Fibroblast of lung (primary cell): ENCODE data around the gene ADH6. TPM values are rescaled to one million over a fixed set of nuclear protein-coding genes. Genes with fewer than 3 reads are reported as not detected.

Source experiments
- DNase-seq, 2 donors: peaks; one replicate each; pipeline versions ENCODE4 v3.0.0 to v3.0.0-alpha.2; 2010; ENCODE audit warnings: low read depth in 2 of 2
- H2AFZ ChIP-seq: 2 replicates; pipeline ENCODE4 v1.5.1; 2012; ENCODE audit warnings: low read length, control low read depth, inconsistent platforms
- H3K27ac ChIP-seq: 2 replicates; pipeline ENCODE4 v1.5.1; 2011; ENCODE audit warnings: low read length, control low read depth; ENCODE audit not compliant: insufficient read depth
- H3K27me3 ChIP-seq: 2 replicates; pipeline ENCODE4 v1.5.1; 2011; ENCODE audit warnings: mild to moderate bottlenecking, low read length; ENCODE audit not compliant: control insufficient read depth, insufficient read depth
- H3K36me3 ChIP-seq: 2 replicates; pipeline ENCODE4 v1.5.1; 2011; ENCODE audit warnings: low read length; ENCODE audit not compliant: control insufficient read depth, insufficient read depth
- H3K4me1 ChIP-seq: 2 replicates; pipeline ENCODE4 v1.5.1; 2011; ENCODE audit warnings: low read length; ENCODE audit not compliant: control insufficient read depth, insufficient read depth; ENCODE audit errors: extremely low read depth
- H3K4me2 ChIP-seq: 2 replicates; pipeline ENCODE4 v1.5.1; 2011; ENCODE audit warnings: low read length, control low read depth; ENCODE audit not compliant: insufficient read depth; ENCODE audit errors: extremely low read depth
- H3K4me3 ChIP-seq, 4 experiments: fragments of 200-600 bp in 1 of 4; sonication (generic) in 1 of 4; replicated peaks in 1 of 4; 2 replicates each; pipeline ENCODE4 v1.5.1; 2011 to 2016; ENCODE audit warnings: low read length in 4 of 4, low read depth in 3 of 4, mild to moderate bottlenecking in 3 of 4, control low read depth in 2 of 4, inconsistent platforms in 1 of 4, mixed read lengths in 1 of 4; ENCODE audit not compliant: insufficient read depth in 1 of 4; ENCODE audit errors: control extremely low read depth in 1 of 4
- H3K79me2 ChIP-seq: 2 replicates; pipeline ENCODE4 v1.5.1; 2012; ENCODE audit warnings: mild to moderate bottlenecking, low read length, inconsistent platforms; ENCODE audit not compliant: control insufficient read depth, insufficient read depth
- H3K9ac ChIP-seq: 2 replicates; pipeline ENCODE4 v1.5.1; 2011; ENCODE audit warnings: mild to moderate bottlenecking, low read length, control low read depth; ENCODE audit not compliant: insufficient read depth
- H3K9me3 ChIP-seq: 2 replicates; pipeline ENCODE4 v1.5.1; 2012; ENCODE audit warnings: low read depth, low read length; ENCODE audit not compliant: control insufficient read depth, insufficient read depth
- H4K20me1 ChIP-seq: 2 replicates; pipeline ENCODE4 v1.5.1; 2011; ENCODE audit warnings: low read length; ENCODE audit not compliant: control insufficient read depth, insufficient read depth; ENCODE audit errors: extremely low read depth
- EZH2 ChIP-seq: IDR thresholded peaks from 2 replicates; pipeline ENCODE4 v1.5.1; 2012; ENCODE audit warnings: low read length, control low read depth, mild to moderate bottlenecking; ENCODE audit errors: missing control alignments
- polyA plus RNA-seq, 2 donors: library from polyadenylated mRNA; depleted of rRNA in 1 of 2; stranded (reverse) in 1 of 2; unstranded in 1 of 2; fragments of >200 nt; gene quantifications; 2 replicates each; pipeline ENCODE4 v1.2.1, GENCODE V29; 2011 to 2012; ENCODE audit warnings: missing spikeins in 1 of 2
- total RNA-seq: library from RNA; depleted of rRNA; stranded (reverse); fragments of >200 nt; gene quantifications from 2 replicates; pipeline ENCODE4 v1.2.1, GENCODE V29; 2014
- TF ChIP-seq, protein P1 (sequence below), 2 donors: IDR thresholded peaks in 1 of 2; conservative IDR thresholded peaks in 1 of 2; 1 replicate in 1 of 2; 2 replicates in 1 of 2; pipeline ENCODE4 v1.5.1; 2011 to 2012; ENCODE audit warnings: low read length in 2 of 2, control low read depth in 1 of 2, inconsistent platforms in 1 of 2, low read depth in 1 of 2, mild to moderate bottlenecking in 1 of 2

ADH6 gene
- total and polyA plus RNA-seq, 2 donors (not counting 1 experiment from before 2014, with no cell fraction given) = 0.17 to 0.68 TPM

DNA sequence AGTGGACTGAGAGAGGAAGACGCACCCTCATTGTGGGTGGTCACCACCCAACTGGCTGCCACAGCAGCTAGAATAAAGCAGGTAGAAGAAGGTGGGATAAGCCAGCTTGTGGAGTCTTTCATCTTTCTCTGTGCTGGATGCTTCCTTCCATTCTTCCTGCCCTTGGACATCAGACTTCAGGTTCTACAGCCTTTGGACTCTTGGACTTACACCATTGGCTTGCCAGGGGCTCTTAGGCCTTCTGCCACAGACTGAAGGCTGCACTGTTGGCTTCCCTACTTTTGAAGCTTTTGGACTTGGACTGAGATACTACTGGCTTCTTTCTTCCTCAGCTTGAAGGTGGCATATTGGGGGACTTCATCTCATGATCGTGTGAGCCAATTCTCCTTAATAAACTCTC, 33.5 kb downstream of the ADH6 start:
- H4K20me1 ChIP-seq = no peaks in the 10 kb centered on the region
- DNase-seq = no peak
- H3K36me3 ChIP-seq = no peaks in the 10 kb centered on the region
- H3K27me3 ChIP-seq = no peaks in the 10 kb centered on the region
- no peak overlapping the region for H3K27ac ChIP-seq
- H3K9ac ChIP-seq = no peak overlapping the region
- H2AFZ ChIP-seq = no peak overlapping the region
- no peak overlapping the region for H3K4me2 ChIP-seq
- no peak overlapping the region for H3K4me3 ChIP-seq
- H3K79me2 ChIP-seq = no peaks in the 10 kb centered on the region
- peaks cover under 1% of the 10 kb centered on the region for H3K4me1 ChIP-seq
- TF ChIP-seq, protein P1, sequence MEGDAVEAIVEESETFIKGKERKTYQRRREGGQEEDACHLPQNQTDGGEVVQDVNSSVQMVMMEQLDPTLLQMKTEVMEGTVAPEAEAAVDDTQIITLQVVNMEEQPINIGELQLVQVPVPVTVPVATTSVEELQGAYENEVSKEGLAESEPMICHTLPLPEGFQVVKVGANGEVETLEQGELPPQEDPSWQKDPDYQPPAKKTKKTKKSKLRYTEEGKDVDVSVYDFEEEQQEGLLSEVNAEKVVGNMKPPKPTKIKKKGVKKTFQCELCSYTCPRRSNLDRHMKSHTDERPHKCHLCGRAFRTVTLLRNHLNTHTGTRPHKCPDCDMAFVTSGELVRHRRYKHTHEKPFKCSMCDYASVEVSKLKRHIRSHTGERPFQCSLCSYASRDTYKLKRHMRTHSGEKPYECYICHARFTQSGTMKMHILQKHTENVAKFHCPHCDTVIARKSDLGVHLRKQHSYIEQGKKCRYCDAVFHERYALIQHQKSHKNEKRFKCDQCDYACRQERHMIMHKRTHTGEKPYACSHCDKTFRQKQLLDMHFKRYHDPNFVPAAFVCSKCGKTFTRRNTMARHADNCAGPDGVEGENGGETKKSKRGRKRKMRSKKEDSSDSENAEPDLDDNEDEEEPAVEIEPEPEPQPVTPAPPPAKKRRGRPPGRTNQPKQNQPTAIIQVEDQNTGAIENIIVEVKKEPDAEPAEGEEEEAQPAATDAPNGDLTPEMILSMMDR (conservative IDR thresholded peaks at IDR 0.05 in 1 of 2, IDR thresholded peaks at IDR 0.05 in 1 of 2; ENCODE audit: low read depth in 1 of 2, low read length in 2 of 2) = no peak
- no peak for TF ChIP-seq EZH2
- no peaks in the 10 kb centered on the region for H3K9me3 ChIP-seq

DNA sequence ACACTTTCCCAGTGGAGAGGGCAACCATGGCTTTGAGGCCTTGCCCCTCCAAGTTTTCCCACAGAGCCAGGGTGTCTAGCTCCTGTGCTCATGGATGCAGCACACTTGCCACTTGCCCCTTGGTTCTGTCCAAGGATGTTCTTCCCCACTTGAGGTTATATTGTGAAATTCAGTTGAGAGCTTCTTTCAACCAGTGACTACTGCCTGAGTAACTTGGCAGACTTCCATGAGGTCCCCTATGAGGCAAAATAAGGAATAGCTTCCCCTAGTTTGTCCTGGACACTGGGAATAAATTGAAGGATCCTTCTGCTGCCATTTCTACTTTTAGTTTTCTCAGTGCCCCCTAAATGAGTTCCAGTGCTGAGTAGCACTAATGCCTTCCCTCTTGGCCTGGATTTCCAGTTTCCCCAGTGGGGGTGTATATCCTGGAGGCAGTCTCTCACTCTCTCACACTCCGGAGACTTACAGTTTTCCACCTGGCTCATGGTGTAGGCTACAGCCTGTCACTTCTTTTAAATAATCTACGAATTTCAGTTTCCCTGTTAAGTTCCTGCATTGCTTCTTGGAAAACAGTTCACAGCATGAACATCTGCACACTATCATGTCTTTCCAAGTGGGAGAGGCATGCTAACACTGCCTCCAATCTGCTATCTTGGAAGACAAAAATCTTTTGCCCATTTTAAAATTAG, 38.5 kb downstream of the ADH6 start:
- TF ChIP-seq EZH2 = no peak
- TF ChIP-seq, protein P1 (conservative IDR thresholded peaks at IDR 0.05 in 1 of 2, IDR thresholded peaks at IDR 0.05 in 1 of 2; ENCODE audit: low read depth in 1 of 2, low read length in 2 of 2) = no peak
- peak overlapping the region; percentile 7 for H2AFZ ChIP-seq
- H3K27me3 ChIP-seq = no peaks in the 10 kb centered on the region
- H3K9ac ChIP-seq = no peak overlapping the region
- no peaks in the 10 kb centered on the region for H3K79me2 ChIP-seq
- peak overlapping the region; percentile 25 for H3K4me2 ChIP-seq
- no peaks in the 10 kb centered on the region for H3K9me3 ChIP-seq
- H4K20me1 ChIP-seq = no peaks in the 10 kb centered on the region
- peak; percentile 55 to 87 for DNase-seq
- H3K4me3 ChIP-seq = no peak overlapping the region
- H3K36me3 ChIP-seq = no peaks in the 10 kb centered on the region
- H3K4me1 ChIP-seq = peaks cover 5% of the 10 kb centered on the region
- no peak overlapping the region for H3K27ac ChIP-seq

DNA sequence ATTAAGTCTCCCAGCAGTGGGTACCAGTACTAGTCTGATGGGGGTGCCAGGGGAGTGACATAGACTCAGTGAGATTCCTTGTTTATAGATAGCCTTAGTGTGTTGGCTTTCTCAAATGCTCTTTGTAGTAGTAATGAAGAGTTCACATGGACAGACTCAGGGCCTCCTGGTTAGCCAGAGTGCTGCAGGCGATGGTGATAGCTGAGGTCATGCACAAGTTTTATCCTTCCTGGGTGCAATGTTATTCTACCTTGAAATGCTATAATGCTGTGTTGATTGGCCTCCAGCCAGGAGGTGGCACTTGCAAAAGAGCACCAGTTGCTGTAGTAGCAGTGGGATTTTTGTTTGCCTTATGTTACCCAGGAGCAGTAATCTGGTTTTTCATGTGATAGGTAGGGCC, 39.4 kb downstream of the ADH6 start:
- DNase-seq = no peak
- H3K27me3 ChIP-seq = no peaks in the 10 kb centered on the region
- no peak overlapping the region for H3K27ac ChIP-seq
- TF ChIP-seq, protein P1 (conservative IDR thresholded peaks at IDR 0.05 in 1 of 2, IDR thresholded peaks at IDR 0.05 in 1 of 2; ENCODE audit: low read depth in 1 of 2, low read length in 2 of 2) = no peak
- no peak for TF ChIP-seq EZH2
- no peaks in the 10 kb centered on the region for H3K79me2 ChIP-seq
- H3K9me3 ChIP-seq = no peaks in the 10 kb centered on the region
- H3K4me2 ChIP-seq = no peak overlapping the region
- no peaks in the 10 kb centered on the region for H4K20me1 ChIP-seq
- peaks cover 5% of the 10 kb centered on the region for H3K4me1 ChIP-seq
- no peak overlapping the region for H3K9ac ChIP-seq
- no peak overlapping the region for H3K4me3 ChIP-seq
- H2AFZ ChIP-seq = no peak overlapping the region
- H3K36me3 ChIP-seq = no peaks in the 10 kb centered on the region
